HCT116 (cell line): ENCODE data around the gene OOSP4A. TPM values are rescaled to one million over a fixed set of nuclear protein-coding genes. Genes with fewer than 3 reads are reported as not detected.

ENCODE experiments used
- ATAC-seq: fragments of 200-7000 bp; cut with Tn5 transposase; 2 replicates; pipeline ENCODE4 v1.9.1; 2020; ENCODE audit warnings: mild to moderate bottlenecking, moderate library complexity
- BruUV-seq: library from RNA; stranded (reverse); fragments of 400-500 nt; replicated peaks from 2 replicates; lab custom pipeline; 2021; lab: Mats Ljungman, UMichigan
- CTCF ChIA-PET: fragments of 300-600 bp; sonication (Branson Sonifier 250); formaldehyde crosslinking; loops from one replicate; lab custom pipeline; 2021; ENCODE audit warnings: antibody characterized with exemption; lab: Charles Lee
- POLR2A ChIA-PET: fragments of 300-600, 350-600 bp; sonication (Branson Sonifier 250); formaldehyde crosslinking; loops from one replicate; lab custom pipeline; 2021; ENCODE audit warnings: antibody characterized with exemption; lab: Charles Lee
- RAD21 ChIA-PET, 2 experiments: fragments of 300-600 bp; sonication (Branson Sonifier 250); formaldehyde crosslinking; loops; one replicate each; lab custom pipeline; 2023; ENCODE audit warnings: low total read pairs in 2 of 2; ENCODE audit not compliant: uncharacterized antibody in 2 of 2, unreplicated experiment in 2 of 2, low non-redundant PET in 1 of 2; lab: Charles Lee
- DNase-seq: peaks from one replicate; pipeline ENCODE4 v3.0.0-alpha.2; 2010; ENCODE audit warnings: low read depth, low spot score
- H2AFZ ChIP-seq: fragments of 200-600 bp; shearing (Covaris generic), sonication (generic); 2 replicates; pipeline ENCODE4 v1.6.1; 2017; ENCODE audit warnings: low read depth, mixed run types, mixed read lengths, antibody characterized with exemption, low read length; ENCODE audit not compliant: poor library complexity, severe bottlenecking
- H3K27ac ChIP-seq: 2 replicates; pipeline ENCODE4 v1.5.1; 2012; ENCODE audit warnings: low read depth, low read length
- H3K27me3 ChIP-seq: fragments of 200-600 bp; sonication (generic); 2 replicates; pipeline ENCODE4 v1.6.1; 2016; ENCODE audit warnings: mixed run types, low read length, mixed read lengths; ENCODE audit not compliant: insufficient read depth
- H3K36me3 ChIP-seq, 2 experiments: fragments of 200-500 bp in 1 of 2; fragments of 200-600 bp in 1 of 2; sonication (Bioruptor generic) in 1 of 2; sonication (generic) in 1 of 2; 2 replicates each; pipeline versions ENCODE4 v1.5.1 to v1.6.1; 2014 to 2016; ENCODE audit warnings: low read length in 2 of 2, inconsistent platforms in 1 of 2, mixed read lengths in 1 of 2, mixed run types in 1 of 2; ENCODE audit not compliant: insufficient read depth in 2 of 2, control insufficient read depth in 1 of 2
- H3K4me1 ChIP-seq, 2 experiments: fragments of 200-600 bp in 1 of 2; sonication (generic) in 1 of 2; 2 replicates each; pipeline versions ENCODE4 v1.5.1 to v1.6.1; 2012 to 2017; ENCODE audit warnings: low read length in 2 of 2, inconsistent platforms in 1 of 2, mild to moderate bottlenecking in 1 of 2, mixed read lengths in 1 of 2, mixed run types in 1 of 2, moderate library complexity in 1 of 2; ENCODE audit not compliant: insufficient read depth in 2 of 2, control insufficient read depth in 1 of 2
- H3K4me2 ChIP-seq: fragments of 200-600 bp; sonication (generic); 2 replicates; pipeline ENCODE4 v1.6.1; 2017; ENCODE audit warnings: mixed run types, low read length, mixed read lengths
- H3K4me3 ChIP-seq, 2 experiments: fragments of 200-600 bp in 1 of 2; sonication (generic) in 1 of 2; replicated peaks in 1 of 2; 2 replicates each; pipeline ENCODE4 v1.5.1; 2011 to 2016; ENCODE audit warnings: low read length in 2 of 2, control low read depth in 1 of 2, low read depth in 1 of 2, mild to moderate bottlenecking in 1 of 2, mixed read lengths in 1 of 2, mixed run types in 1 of 2
- H3K79me2 ChIP-seq: fragments of 200-600 bp; sonication (generic); 2 replicates; pipeline ENCODE4 v1.6.1; 2017; ENCODE audit warnings: mild to moderate bottlenecking, mixed run types, low read length, moderate library complexity, mixed read lengths; ENCODE audit not compliant: insufficient read depth
- H3K9ac ChIP-seq: fragments of 200-600 bp; sonication (generic); 2 replicates; pipeline ENCODE4 v1.6.1; 2016; ENCODE audit warnings: low read length, mixed read lengths
- H3K9me2 ChIP-seq: fragments of 200-600 bp; sonication (generic), shearing (Covaris generic); 2 replicates; pipeline ENCODE4 v1.6.1; 2017; ENCODE audit warnings: mixed run types, mild to moderate bottlenecking, moderate library complexity; ENCODE audit not compliant: insufficient read depth
- H3K9me3 ChIP-seq, 2 experiments: fragments of 200-500 bp in 1 of 2; fragments of 200-600 bp in 1 of 2; sonication (Bioruptor generic) in 1 of 2; sonication (generic) in 1 of 2; 2 replicates each; pipeline ENCODE4 v1.6.1; 2014 to 2017; ENCODE audit warnings: low read length in 2 of 2, mixed read lengths in 2 of 2, inconsistent platforms in 1 of 2, low read depth in 1 of 2, mild to moderate bottlenecking in 1 of 2, mixed run types in 1 of 2, moderate library complexity in 1 of 2; ENCODE audit not compliant: control insufficient read depth in 1 of 2, insufficient read depth in 1 of 2
- H4K20me1 ChIP-seq: fragments of 200-600 bp; sonication (generic), shearing (Covaris generic); 2 replicates; pipeline ENCODE4 v1.6.1; 2017; ENCODE audit warnings: mixed run types, mild to moderate bottlenecking, moderate library complexity; ENCODE audit not compliant: insufficient read depth
- CBX3 ChIP-seq: IDR thresholded peaks from 2 replicates; pipeline ENCODE4 v1.6.1; 2012; ENCODE audit warnings: low read depth
- CEBPB ChIP-seq: IDR thresholded peaks from 2 replicates; pipeline ENCODE4 v1.6.1; 2012; ENCODE audit warnings: low read depth
- EGR1 ChIP-seq: IDR thresholded peaks from 2 replicates; pipeline ENCODE4 v1.6.1; 2012; ENCODE audit warnings: low read depth
- ELF1 ChIP-seq: IDR thresholded peaks from 2 replicates; pipeline ENCODE4 v1.6.1; 2012; ENCODE audit warnings: low read depth, borderline replicate concordance
- EZH2 ChIP-seq: fragments of 200-600 bp; sonication (generic); IDR thresholded peaks from 2 replicates; pipeline ENCODE4 v1.6.1; 2017; ENCODE audit warnings: antibody characterized with exemption, mixed run types
- EZH2phosphoT487 ChIP-seq: fragments of 200-600 bp; IDR thresholded peaks from 2 replicates; pipeline ENCODE4 v1.6.1; 2018; ENCODE audit warnings: antibody characterized with exemption, borderline replicate concordance
- FOSL1 ChIP-seq: IDR thresholded peaks from 2 replicates; pipeline ENCODE4 v1.6.1; 2012; ENCODE audit warnings: low read depth
- POLR2A ChIP-seq: IDR thresholded peaks from 2 replicates; pipeline ENCODE4 v1.7.0; 2011; ENCODE audit warnings: borderline replicate concordance; ENCODE audit not compliant: insufficient read depth, insufficient read length; ENCODE audit errors: extremely low read depth
- POLR2AphosphoS5 ChIP-seq: IDR thresholded peaks from 2 replicates; pipeline ENCODE4 v1.6.1; 2011; ENCODE audit warnings: mild to moderate bottlenecking, low read depth, low read length, moderate library complexity
- SIN3A ChIP-seq: IDR thresholded peaks from 2 replicates; pipeline ENCODE4 v1.6.1; 2012; ENCODE audit warnings: low read depth
- TCF7L2 ChIP-seq: IDR thresholded peaks from 2 replicates; pipeline ENCODE4 v1.7.0; 2011; ENCODE audit warnings: borderline replicate concordance, inconsistent platforms; ENCODE audit not compliant: insufficient read depth, insufficient read length; ENCODE audit errors: extremely low read depth
- ZFX ChIP-seq: fragments of 450-650 bp; IDR thresholded peaks from 2 replicates; pipeline ENCODE4 v1.6.1; 2017
- ZNF274 ChIP-seq: fragments of 200-500 bp; sonication (Bioruptor generic); IDR thresholded peaks from 2 replicates; pipeline ENCODE4 v1.6.1; 2014; ENCODE audit warnings: mild to moderate bottlenecking, low read depth, low read length, inconsistent platforms
- intact Hi-C: fragments of 100-400 bp; cut with micrococcal nuclease; formaldehyde crosslinking; loops from 2 replicates; pipeline ENCODE4 v1.10.0; 2022
- total RNA-seq: library from RNA; stranded (reverse); gene quantifications from one replicate; pipeline ENCODE4 v1.2.1, GENCODE V29; 2021; ENCODE audit not compliant: unreplicated experiment
- TF ChIP-seq, protein P1 (sequence below): IDR thresholded peaks from 2 replicates; pipeline ENCODE4 v1.6.1; 2012
- TF ChIP-seq, protein P2 (sequence below): IDR thresholded peaks from 2 replicates; pipeline ENCODE4 v1.6.1; 2012; ENCODE audit warnings: low read depth
- TF ChIP-seq, protein P3 (sequence below): IDR thresholded peaks from 2 replicates; pipeline ENCODE4 v1.6.1; 2012

The OOSP4A gene
- total RNA-seq, 1 experiment from 2014 or later: not detected

DNA sequence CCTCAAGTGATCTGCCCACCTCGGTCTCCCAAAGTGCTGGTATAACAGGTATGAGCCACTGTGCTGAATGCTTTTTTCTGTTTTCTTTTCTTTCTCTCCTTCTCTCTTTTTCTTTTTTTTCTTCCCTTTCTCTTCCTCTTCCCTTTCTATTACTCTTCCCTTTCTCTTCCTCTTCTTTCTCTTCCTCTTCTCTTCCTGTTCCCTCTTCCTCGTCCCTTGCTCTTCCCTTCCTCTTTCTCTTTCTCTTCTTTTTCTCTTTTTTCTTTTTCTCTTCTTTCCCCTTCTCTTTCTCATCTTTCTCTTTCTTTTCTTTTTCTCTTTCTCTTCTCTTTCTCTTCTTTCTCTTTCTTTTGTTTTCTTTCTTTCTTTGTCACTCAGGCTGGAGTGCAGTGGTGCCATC lies 24.4 kb upstream of the OOSP4A start:
- H3K36me3 ChIP-seq: no peaks in the 10 kb centered on the region
- RAD21 ChIA-PET: no interaction called here
- H3K4me2 ChIP-seq: no peak overlapping the region
- no peak overlapping the region for H3K4me3 ChIP-seq
- intact Hi-C loops: no loop called here
- TF ChIP-seq EGR1 (no peak), SIN3A (no peak), EZH2 (no peak), FOSL1 (no peak), CEBPB (no peak), ZFX (no peak), EZH2phosphoT487 (no peak), POLR2A (no peak), TCF7L2 (no peak), ELF1 (no peak), POLR2AphosphoS5 (no peak), ZNF274 (no peak), CBX3 (no peak)
- TF ChIP-seq, protein P1, sequence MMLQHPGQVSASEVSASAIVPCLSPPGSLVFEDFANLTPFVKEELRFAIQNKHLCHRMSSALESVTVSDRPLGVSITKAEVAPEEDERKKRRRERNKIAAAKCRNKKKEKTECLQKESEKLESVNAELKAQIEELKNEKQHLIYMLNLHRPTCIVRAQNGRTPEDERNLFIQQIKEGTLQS: no peak
- TF ChIP-seq, protein P2, sequence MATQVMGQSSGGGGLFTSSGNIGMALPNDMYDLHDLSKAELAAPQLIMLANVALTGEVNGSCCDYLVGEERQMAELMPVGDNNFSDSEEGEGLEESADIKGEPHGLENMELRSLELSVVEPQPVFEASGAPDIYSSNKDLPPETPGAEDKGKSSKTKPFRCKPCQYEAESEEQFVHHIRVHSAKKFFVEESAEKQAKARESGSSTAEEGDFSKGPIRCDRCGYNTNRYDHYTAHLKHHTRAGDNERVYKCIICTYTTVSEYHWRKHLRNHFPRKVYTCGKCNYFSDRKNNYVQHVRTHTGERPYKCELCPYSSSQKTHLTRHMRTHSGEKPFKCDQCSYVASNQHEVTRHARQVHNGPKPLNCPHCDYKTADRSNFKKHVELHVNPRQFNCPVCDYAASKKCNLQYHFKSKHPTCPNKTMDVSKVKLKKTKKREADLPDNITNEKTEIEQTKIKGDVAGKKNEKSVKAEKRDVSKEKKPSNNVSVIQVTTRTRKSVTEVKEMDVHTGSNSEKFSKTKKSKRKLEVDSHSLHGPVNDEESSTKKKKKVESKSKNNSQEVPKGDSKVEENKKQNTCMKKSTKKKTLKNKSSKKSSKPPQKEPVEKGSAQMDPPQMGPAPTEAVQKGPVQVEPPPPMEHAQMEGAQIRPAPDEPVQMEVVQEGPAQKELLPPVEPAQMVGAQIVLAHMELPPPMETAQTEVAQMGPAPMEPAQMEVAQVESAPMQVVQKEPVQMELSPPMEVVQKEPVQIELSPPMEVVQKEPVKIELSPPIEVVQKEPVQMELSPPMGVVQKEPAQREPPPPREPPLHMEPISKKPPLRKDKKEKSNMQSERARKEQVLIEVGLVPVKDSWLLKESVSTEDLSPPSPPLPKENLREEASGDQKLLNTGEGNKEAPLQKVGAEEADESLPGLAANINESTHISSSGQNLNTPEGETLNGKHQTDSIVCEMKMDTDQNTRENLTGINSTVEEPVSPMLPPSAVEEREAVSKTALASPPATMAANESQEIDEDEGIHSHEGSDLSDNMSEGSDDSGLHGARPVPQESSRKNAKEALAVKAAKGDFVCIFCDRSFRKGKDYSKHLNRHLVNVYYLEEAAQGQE: no peak
- TF ChIP-seq, protein P3, sequence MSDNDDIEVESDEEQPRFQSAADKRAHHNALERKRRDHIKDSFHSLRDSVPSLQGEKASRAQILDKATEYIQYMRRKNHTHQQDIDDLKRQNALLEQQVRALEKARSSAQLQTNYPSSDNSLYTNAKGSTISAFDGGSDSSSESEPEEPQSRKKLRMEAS: no peak
- DNase-seq (no peak), ATAC-seq (no peak)
- POLR2A ChIA-PET: no interaction called here
- H4K20me1 ChIP-seq: no peaks in the 10 kb centered on the region
- no peaks in the 10 kb centered on the region for H3K9me3 ChIP-seq
- no peaks in the 10 kb centered on the region for H3K27me3 ChIP-seq
- no peak overlapping the region for H3K27ac ChIP-seq
- CTCF ChIA-PET: interaction anchor here (1.4 kb wide), 1 partner anchor 21 kb away, joined by 4 read pairs; no protein-coding TSS in a partner anchor
- no TSS peak for BruUV-seq
- no peaks in the 10 kb centered on the region for H3K79me2 ChIP-seq
- H3K4me1 ChIP-seq: no peaks in the 10 kb centered on the region; a peak in 1 of 4 replicates
- no peak overlapping the region for H2AFZ ChIP-seq
- H3K9ac ChIP-seq: no peak overlapping the region
- no peaks in the 10 kb centered on the region for H3K9me2 ChIP-seq
